Measurements from ENCODE around the gene PHOSPHO2.

The PHOSPHO2 gene

GRCh38 chr2:169670937-169671336 is 23.3 kb upstream of the PHOSPHO2 start:
- no peak for DNase-seq (ENCODE audit: low read depth)
- H3K4me3 ChIP-seq (ENCODE audit: low read length), result no peak overlapping the region
- TF ChIP-seq, protein P1, sequence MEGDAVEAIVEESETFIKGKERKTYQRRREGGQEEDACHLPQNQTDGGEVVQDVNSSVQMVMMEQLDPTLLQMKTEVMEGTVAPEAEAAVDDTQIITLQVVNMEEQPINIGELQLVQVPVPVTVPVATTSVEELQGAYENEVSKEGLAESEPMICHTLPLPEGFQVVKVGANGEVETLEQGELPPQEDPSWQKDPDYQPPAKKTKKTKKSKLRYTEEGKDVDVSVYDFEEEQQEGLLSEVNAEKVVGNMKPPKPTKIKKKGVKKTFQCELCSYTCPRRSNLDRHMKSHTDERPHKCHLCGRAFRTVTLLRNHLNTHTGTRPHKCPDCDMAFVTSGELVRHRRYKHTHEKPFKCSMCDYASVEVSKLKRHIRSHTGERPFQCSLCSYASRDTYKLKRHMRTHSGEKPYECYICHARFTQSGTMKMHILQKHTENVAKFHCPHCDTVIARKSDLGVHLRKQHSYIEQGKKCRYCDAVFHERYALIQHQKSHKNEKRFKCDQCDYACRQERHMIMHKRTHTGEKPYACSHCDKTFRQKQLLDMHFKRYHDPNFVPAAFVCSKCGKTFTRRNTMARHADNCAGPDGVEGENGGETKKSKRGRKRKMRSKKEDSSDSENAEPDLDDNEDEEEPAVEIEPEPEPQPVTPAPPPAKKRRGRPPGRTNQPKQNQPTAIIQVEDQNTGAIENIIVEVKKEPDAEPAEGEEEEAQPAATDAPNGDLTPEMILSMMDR (conservative IDR thresholded peaks at IDR 0.05; ENCODE audit: low read depth, low read length), result no peak

DNA sequence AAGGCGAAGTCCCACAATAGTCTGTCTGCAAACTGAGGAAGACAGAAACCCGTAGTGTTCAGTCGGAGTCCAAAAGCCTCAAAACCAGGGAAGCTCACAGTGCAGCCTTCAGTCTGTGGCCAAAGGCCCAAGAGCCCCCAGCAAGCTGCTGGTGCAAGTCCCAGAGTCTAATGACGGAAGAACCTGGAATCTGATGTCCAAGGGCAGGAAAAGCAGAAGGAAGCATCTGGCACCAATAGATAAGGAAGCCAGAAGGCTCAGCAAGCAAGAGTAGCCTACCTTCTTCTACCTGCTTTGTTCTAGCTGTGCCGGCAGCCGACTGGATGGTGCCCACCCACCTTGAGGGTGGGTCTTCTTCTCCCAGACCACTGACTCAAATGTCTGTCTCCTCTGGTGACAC is 21.9 kb upstream of the PHOSPHO2 start:
- TF ChIP-seq, protein P1 (conservative IDR thresholded peaks at IDR 0.05; ENCODE audit: low read depth, low read length), result no peak
- DNase-seq (ENCODE audit: low read depth), result no peak

GRCh38 chr2:169673106-169673505 is 21.2 kb upstream of the PHOSPHO2 start:
- no peak for DNase-seq (ENCODE audit: low read depth)
- TF ChIP-seq, protein P1 (conservative IDR thresholded peaks at IDR 0.05; ENCODE audit: low read depth, low read length), result no peak
- H3K4me3 ChIP-seq (ENCODE audit: low read length), result no peak overlapping the region

More for the DNA sequence above, 21.9 kb upstream of the PHOSPHO2 start:
- H3K4me3 ChIP-seq (ENCODE audit: low read length), result no peak overlapping the region

- TF ChIP-seq, protein P1 (conservative IDR thresholded peaks at IDR 0.05; ENCODE audit: low read depth, low read length), result no peak
- H3K4me3 ChIP-seq (ENCODE audit: low read length), result no peak overlapping the region
- DNase-seq (ENCODE audit: low read depth), result no peak
Measured at GRCh38 chr2:169673921-169674320, 20.3 kb upstream of the PHOSPHO2 start.

- no peak for DNase-seq (ENCODE audit: low read depth)
- H3K4me3 ChIP-seq (ENCODE audit: low read length), result no peak overlapping the region
- TF ChIP-seq, protein P1 (conservative IDR thresholded peaks at IDR 0.05; ENCODE audit: low read depth, low read length), result no peak
Measured at GRCh38 chr2:169676357-169676756, 17.9 kb upstream of the PHOSPHO2 start.

- TF ChIP-seq, protein P1 (conservative IDR thresholded peaks at IDR 0.05; ENCODE audit: low read depth, low read length), result no peak
- no peak for DNase-seq (ENCODE audit: low read depth)
- no peak overlapping the region for H3K4me3 ChIP-seq (ENCODE audit: low read length)
Measured at GRCh38 chr2:169676850-169677249, 17.4 kb upstream of the PHOSPHO2 start.

DNA sequence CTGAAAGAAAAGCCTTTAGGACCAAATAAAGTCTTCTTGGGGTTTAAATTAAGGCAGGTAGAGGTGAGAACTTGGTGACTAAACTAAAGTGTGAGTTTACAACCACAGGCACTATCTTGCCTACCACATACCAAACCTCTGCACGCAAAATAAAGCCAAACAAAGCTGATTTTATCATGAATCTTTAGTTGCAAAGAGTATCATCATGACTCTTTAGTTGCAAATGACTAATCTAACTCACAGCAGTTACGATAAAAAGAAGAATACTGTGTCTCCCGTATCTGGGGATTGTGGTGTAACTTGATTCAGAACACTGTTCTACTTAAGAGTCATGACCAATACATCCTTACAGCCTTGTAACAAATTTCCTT is 11.2 kb upstream of the PHOSPHO2 start:
- H3K4me3 ChIP-seq (ENCODE audit: low read length), result no peak overlapping the region
- TF ChIP-seq, protein P1 (conservative IDR thresholded peaks at IDR 0.05; ENCODE audit: low read depth, low read length), result no peak
- DNase-seq (ENCODE audit: low read depth), result no peak
